HK-2 (cell line): ENCODE data around the gene OSTF1.

Experiments
- DNase-seq: peaks from one replicate; pipeline ENCODE4 v3.0.0-alpha.2; 2018; ENCODE audit not compliant: unreplicated experiment

The OSTF1 gene

GRCh38 chr9:75121914-75122558, 33.7 kb downstream of the OSTF1 start:
- DNase-seq = no peak

GRCh38 chr9:75123696-75124095, 35.4 kb downstream of the OSTF1 start:
- no peak for DNase-seq

GRCh38 chr9:75128535-75128934, 40.2 kb downstream of the OSTF1 start:
- DNase-seq = no peak

- no peak for DNase-seq
Observed at GRCh38 chr9:75130172-75130571, 41.9 kb downstream of the OSTF1 start.

GRCh38 chr9:75130621-75131230, 42.4 kb downstream of the OSTF1 start:
- DNase-seq = no peak

GRCh38 chr9:75131700-75132099, 43.4 kb downstream of the OSTF1 start:
- DNase-seq = no peak

GRCh38 chr9:75132244-75132643, 43.9 kb downstream of the OSTF1 start:
- DNase-seq = no peak

GRCh38 chr9:75133396-75133795, 45.1 kb downstream of the OSTF1 start:
- no peak for DNase-seq

GRCh38 chr9:75134495-75134894, 46.2 kb downstream of the OSTF1 start:
- no peak for DNase-seq

GRCh38 chr9:75138260-75139040, 50.1 kb downstream of the OSTF1 start:
- DNase-seq = no peak

GRCh38 chr9:75139201-75139600, 50.9 kb downstream of the OSTF1 start:
- DNase-seq = no peak

GRCh38 chr9:75140261-75140660, 51.9 kb downstream of the OSTF1 start:
- DNase-seq = no peak

- no peak for DNase-seq
Observed at GRCh38 chr9:75142202-75142601, 53.9 kb downstream of the OSTF1 start.

- no peak for DNase-seq
Observed at GRCh38 chr9:75146229-75146628, 57.9 kb downstream of the OSTF1 start.

GRCh38 chr9:75147638-75148037, 59.3 kb downstream of the OSTF1 start:
- DNase-seq = no peak

- DNase-seq = no peak
Observed at GRCh38 chr9:75148561-75148960, 60.2 kb downstream of the OSTF1 start.

GRCh38 chr9:75149841-75150241, 61.5 kb downstream of the OSTF1 start:
- no peak for DNase-seq

- DNase-seq = no peak
Observed at GRCh38 chr9:75150512-75150911, 62.2 kb downstream of the OSTF1 start.

- no peak for DNase-seq
Observed at GRCh38 chr9:75152416-75152815, 64.1 kb downstream of the OSTF1 start.

- no peak for DNase-seq
Observed at GRCh38 chr9:75156858-75157257, 68.5 kb downstream of the OSTF1 start.

GRCh38 chr9:75161116-75161857, 73.0 kb downstream of the OSTF1 start:
- DNase-seq = no peak

GRCh38 chr9:75163764-75164163, 75.5 kb downstream of the OSTF1 start:
- no peak for DNase-seq
